ENCODE data around the gene BFSP2.

BFSP2 gene

DNA sequence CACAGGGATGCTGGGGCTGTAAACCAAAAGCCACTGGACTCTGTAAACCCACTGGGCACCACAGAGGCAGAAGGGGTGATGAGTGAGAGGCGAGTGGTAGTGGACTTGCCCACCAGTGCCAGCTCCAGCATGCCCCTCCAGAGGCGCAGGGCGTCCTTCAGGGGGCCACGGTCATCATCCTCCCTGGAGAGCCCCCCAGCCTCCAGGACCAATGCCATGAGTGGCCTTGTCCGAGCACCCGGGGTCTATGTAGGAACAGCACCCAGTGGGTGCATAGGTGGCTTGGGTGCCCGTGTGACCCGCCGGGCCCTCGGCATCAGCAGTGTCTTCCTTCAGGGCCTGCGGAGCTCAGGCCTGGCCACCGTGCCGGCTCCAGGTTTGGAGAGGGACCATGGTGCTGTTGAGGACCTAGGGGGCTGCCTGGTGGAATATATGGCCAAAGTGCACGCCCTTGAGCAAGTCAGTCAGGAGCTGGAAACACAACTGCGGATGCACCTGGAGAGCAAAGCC lies at the start of gene BFSP2:
TSS of gene BFSP2 (plus strand) at position 51 of the 510 bp plus-strand sequence. CDS start at position 79, 28 bp downstream.
- no peak for DNase-seq (ENCODE audit: low spot score)

DNA sequence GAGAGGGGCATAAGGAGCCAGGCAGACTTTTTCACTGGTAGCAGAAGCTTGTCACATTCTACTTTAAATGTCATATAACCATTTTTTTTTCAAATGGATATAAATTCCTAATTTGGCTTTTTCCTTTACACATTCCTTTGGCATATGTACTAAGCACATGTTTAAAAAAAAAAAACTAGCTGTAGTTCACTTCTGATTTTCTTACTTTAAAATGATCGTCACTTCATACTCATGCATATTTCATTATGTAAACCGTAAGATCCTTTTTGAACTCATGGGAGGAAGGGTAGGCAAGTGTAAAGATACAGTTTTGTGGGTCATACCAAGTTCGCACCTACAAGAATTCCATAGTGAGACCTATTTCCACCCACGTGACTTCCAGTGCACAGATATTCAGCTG lies 45.1 kb upstream of the BFSP2 start:
- no peak for DNase-seq (ENCODE audit: low spot score)

DNA sequence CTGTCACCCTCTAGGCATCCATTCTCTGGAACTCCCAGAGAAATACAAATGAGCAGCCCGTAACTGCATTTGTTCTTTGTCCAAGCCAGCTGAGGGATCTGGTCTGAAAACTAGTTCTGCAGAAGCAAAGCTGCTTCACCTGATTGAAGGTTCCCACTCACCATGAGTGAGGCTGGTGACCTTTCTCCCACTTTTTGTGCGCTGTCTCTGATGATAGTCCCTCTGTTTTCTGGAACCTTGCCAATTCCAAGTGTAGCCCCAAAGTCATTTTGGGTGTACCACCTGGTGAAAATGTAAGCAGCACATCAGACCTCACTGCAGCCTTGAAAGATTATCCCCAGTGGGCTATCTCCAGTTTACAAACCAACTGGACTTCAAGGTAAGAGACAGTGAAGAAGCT lies 39.4 kb upstream of the BFSP2 start:
- no peak for DNase-seq (ENCODE audit: low spot score)

- DNase-seq (ENCODE audit: low spot score): no peak
Measured at GRCh38 chr3:133361011-133361410, 38.8 kb upstream of the BFSP2 start.

DNA sequence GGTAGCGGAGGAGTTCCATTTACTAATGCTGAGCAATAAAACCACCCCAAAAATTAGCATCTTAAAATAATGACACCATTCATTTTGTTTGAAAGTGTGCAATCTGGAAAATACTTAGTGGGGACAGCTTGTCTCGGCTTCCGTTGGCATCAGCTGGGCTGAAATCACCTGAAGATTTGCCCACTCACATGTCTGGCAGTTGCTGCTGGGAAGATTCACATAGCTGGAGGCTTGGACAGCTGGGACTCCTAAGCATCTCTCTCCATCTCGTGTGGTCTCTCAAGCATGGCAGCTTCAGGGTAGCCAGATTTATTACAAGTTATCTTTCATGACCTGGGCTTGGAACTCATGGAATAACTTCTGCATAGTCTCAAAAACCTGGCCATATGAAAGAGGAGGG lies 38.4 kb upstream of the BFSP2 start:
- DNase-seq (ENCODE audit: low spot score): no peak

GRCh38 chr3:133362539-133362938 lies 37.3 kb upstream of the BFSP2 start:
- DNase-seq (ENCODE audit: low spot score): no peak

DNA sequence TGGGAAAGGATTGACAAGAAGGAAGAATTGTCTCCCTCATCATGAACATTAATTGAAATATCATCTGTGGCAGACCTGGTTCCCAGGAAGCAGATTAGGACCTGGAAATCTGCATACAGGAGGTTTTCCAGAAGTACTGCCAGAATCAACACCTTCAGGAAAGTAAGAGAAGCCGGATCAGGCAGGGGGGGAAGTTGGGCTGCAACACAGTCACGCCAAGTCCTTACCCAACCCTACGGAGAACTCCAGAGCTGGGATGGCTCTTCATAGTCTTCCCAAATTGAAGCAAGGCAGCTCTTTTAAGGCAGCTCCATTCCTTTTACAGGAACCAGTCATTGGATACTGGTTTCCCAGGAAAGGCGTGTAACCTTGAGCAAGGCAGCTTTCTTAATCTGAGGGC lies 35.2 kb upstream of the BFSP2 start:
- no peak for DNase-seq (ENCODE audit: low spot score)

DNA sequence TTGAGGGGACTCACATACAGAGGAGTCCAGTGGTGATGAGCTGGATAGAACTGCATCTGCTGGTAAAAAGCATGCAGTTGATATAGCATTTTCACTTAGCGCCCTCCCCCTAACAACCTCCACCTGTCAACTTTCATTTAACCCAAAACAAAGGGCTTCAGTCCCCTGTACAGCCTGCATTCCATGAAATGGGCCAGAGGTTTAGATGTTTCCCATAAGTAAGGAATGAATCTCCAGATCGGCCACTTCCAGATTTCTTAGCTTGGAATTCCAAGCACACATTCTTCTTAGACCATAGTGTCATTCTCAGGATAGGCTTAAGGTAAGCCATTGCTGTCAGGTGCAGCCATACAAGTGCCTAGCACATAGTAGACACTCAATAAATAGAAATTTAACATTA lies 32.9 kb upstream of the BFSP2 start:
- DNase-seq (ENCODE audit: low spot score): no peak

DNA sequence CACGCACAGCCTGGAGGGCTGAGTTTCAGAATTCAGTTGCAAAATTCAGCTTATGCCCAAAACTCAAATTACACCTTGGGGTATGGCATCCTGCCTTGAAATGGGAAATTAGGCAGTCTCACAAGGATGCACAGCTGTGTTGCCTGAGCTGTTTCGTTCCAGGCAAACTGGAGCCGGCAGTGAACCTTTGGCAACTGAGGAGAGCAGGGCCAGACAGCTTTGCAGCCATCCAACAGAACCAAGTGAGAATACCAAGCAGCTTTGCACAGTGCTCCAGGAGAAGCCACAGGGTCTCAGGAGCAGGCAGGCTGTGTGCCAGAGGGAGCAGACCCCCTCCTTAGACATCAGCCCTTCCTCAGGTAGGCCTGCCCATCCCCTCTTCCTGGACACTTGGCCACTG lies 32.5 kb upstream of the BFSP2 start:
- DNase-seq (ENCODE audit: low spot score): no peak

GRCh38 chr3:133367956-133368355 lies 31.9 kb upstream of the BFSP2 start:
- no peak for DNase-seq (ENCODE audit: low spot score)

DNA sequence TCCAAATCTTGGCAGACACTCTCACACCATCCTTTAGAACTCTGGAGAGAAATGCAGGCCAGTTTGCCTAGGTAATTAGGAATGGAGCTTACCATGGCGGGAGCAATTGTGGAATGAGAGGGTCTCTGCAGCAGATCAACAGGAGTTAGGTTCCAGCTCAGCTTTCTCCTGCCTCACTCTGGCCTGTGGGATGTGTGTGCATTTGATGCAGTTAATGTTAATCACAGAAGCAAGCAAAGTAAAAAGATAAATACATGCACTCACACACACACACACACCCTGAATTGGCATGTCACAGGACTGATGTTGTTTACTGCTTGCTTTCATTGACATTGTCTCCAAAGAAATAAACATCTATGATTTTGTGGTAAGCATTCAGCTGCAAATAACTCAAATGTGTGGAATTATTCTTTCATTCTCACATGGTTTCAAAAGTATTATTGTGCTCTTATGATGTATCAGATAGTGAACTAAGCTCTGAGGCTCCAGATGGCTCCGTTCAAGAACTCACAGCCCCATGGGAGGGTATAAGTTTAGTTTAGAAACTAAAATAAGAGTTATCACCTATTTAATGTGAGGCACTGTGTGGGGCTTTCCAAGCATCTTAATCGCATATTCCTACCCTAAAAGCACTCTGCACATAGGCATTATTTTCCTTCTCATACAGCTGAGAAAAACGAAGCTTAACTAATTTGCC lies 31.3 kb upstream of the BFSP2 start:
- no peak for DNase-seq (ENCODE audit: low spot score)

- DNase-seq (ENCODE audit: low spot score): no peak
Measured at GRCh38 chr3:133369068-133369440, 30.8 kb upstream of the BFSP2 start.

- DNase-seq (ENCODE audit: low spot score): no peak
Measured at GRCh38 chr3:133371181-133371580, 28.7 kb upstream of the BFSP2 start.

DNA sequence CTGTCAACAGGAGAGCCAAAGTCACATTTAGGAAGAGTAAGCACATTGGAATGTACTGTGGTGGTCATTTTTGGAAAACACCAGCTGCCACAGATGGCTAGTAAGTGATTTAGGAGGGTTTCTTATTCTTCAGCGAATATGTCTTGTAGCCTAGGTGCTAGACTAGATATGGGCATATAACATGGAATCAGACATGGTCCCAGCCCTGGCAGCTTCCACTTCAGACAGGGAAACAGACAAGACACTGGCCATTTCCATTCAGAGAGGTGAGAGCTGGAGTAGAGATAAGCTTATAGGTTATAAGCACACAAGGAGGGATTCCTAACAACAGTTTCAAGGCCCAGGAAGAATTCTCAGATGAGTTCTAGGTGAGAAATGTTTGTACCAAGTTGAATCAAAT lies 28.2 kb upstream of the BFSP2 start:
- no peak for DNase-seq (ENCODE audit: low spot score)

DNA sequence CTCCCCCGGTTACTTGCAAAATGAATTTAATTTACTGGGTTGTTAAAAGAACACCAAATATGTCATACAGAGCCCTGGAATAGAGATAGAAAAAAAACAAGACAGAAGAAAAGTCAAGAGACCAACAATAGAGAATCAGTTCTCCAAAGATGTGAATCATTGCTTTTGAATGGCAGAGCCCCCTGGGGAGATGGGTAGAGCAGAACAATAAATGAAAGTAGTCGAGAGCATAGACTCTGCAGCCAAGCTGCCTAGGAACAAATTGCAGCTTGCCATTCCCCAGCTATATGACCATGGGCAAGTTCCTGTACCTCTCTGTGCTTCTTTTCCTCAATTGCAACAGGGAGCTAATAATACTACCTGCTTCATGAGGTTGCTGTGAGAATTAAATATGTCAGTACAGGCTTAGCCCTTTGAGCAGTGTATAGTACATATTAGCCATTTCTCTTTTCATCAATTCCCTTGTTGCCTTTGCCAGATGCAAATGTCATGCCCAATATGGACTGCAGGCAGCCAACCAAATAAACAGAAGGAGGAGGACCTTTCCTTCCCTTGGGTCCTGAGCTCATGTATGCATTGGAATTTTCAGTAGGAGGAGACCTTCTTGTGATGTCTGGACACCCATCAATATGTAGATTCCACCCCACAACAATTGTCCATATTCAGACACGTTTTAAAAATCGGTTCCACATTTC lies 25.0 kb upstream of the BFSP2 start:
- DNase-seq (ENCODE audit: low spot score): no peak

- DNase-seq (ENCODE audit: low spot score): no peak
Measured at GRCh38 chr3:133375403-133375745, 24.5 kb upstream of the BFSP2 start.

DNA sequence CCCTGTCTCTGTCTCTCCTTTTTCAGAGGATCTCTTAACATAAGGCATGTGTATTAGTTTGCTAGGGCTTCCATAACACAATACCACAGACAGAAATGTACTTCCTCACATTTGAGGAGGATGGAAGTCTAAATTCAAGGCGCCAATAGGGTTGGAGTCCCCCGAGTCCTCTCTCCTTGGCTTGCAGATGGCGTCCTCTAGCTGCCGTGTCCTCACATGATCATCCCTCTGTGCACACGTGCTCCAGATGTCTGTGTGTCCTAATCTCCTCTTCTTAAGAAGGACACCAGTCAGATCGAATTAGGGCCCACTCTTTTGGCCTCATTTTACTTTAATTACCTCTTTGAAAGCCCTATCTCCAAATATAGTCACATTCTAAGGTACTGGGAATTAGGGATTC lies 23.0 kb upstream of the BFSP2 start:
- DNase-seq (ENCODE audit: low spot score): no peak

DNA sequence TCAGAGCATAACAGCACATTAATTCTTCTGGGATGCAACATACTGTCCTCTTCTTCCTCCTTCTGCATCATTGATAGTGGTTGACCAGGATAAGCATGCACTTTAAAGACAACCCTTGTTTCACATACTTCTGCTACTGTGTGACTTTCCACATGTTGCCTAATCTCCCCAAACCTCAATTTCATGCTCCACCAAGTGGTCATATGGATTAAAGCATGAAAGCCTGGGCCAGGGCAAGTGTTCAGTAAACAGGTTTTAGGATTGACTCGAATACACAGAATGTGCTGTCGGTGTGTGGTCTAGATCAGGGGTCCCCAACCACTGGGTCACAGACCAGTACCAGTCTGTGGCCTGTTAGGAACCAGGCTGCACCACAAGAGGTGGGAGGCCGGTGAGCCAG lies 22.5 kb upstream of the BFSP2 start:
- DNase-seq (ENCODE audit: low spot score): peak; percentile 44

- DNase-seq (ENCODE audit: low spot score): no peak
Measured at GRCh38 chr3:133379926-133380325, 19.9 kb upstream of the BFSP2 start.

GRCh38 chr3:133380481-133381225 lies 19.2 kb upstream of the BFSP2 start:
- DNase-seq (ENCODE audit: low spot score): no peak

GRCh38 chr3:133381346-133382109 lies 18.3 kb upstream of the BFSP2 start:
- DNase-seq (ENCODE audit: low spot score): no peak

DNA sequence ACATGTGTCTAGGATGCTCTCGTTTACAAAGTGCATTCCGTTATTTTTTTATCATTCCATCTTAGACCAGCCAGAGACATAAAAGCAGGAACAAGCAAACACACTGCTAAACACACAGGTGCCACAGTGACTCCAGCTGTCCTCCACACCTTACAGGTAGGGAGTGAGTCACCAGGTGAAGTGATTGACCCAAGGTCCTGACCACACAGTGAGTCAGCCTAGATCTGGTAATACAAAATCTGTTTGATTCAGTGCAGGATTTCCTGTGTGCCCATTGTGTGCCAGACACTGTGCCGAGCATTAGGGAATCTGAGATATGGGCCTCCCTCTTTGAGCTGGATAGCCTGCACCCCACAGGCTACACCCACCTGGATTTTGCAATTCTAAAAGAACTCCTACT lies 16.7 kb upstream of the BFSP2 start:
- no peak for DNase-seq (ENCODE audit: low spot score)

Measured in RKO (cell line).